OCI-LY1 (cell line): Measurements from ENCODE around the gene MRPS22.

ENCODE experiments used
- H2AFZ ChIP-seq: fragments of 200-600 bp; sonication (generic), shearing (Covaris generic); 2 replicates; pipeline ENCODE4 v1.6.0; 2014; ENCODE audit warnings: antibody characterized with exemption, mild to moderate bottlenecking, low read length
- H3F3A ChIP-seq: fragments of 200-600 bp; sonication (generic), shearing (Covaris generic); 2 replicates; pipeline ENCODE4 v1.6.0; 2014; ENCODE audit warnings: mild to moderate bottlenecking, antibody characterized with exemption, low read length, moderate library complexity; ENCODE audit not compliant: insufficient read depth
- H3K27ac ChIP-seq: fragments of 200-600 bp; sonication (generic); 2 replicates; pipeline ENCODE4 v1.5.1; 2014; ENCODE audit warnings: low read length, mixed run types, mild to moderate bottlenecking, low read depth; ENCODE audit not compliant: poor library complexity, severe bottlenecking
- H3K27me3 ChIP-seq: fragments of 200-600 bp; sonication (generic); 2 replicates; pipeline ENCODE4 v1.6.0; 2014; ENCODE audit warnings: antibody characterized with exemption, mild to moderate bottlenecking, low read length, moderate library complexity; ENCODE audit not compliant: insufficient read depth
- H3K36me3 ChIP-seq: fragments of 200-600 bp; sonication (generic); 2 replicates; pipeline ENCODE4 v1.6.1; 2014; ENCODE audit warnings: mild to moderate bottlenecking, antibody characterized with exemption, low read length, moderate library complexity, mixed read lengths; ENCODE audit not compliant: insufficient read depth
- H3K4me1 ChIP-seq: fragments of 200-600 bp; sonication (generic); 2 replicates; pipeline ENCODE4 v1.5.1; 2014; ENCODE audit warnings: mild to moderate bottlenecking, low read length, moderate library complexity; ENCODE audit not compliant: insufficient read depth, severe bottlenecking
- H3K4me2 ChIP-seq: fragments of 200-600 bp; sonication (generic), shearing (Covaris generic); 2 replicates; pipeline ENCODE4 v1.6.1; 2014; ENCODE audit warnings: low read length
- H3K4me3 ChIP-seq: fragments of 200-600 bp; sonication (generic); 2 replicates; pipeline ENCODE4 v1.5.1; 2014; ENCODE audit warnings: low read length, low read depth, mild to moderate bottlenecking, mixed read lengths; ENCODE audit not compliant: poor library complexity, severe bottlenecking
- H3K79me2 ChIP-seq: fragments of 200-600 bp; shearing (Covaris generic); 2 replicates; pipeline ENCODE4 v1.6.1; 2016; ENCODE audit warnings: mixed run types, low read length, mixed read lengths; ENCODE audit not compliant: insufficient read depth
- H3K9ac ChIP-seq: fragments of 200-600 bp; sonication (generic), shearing (Covaris generic); 2 replicates; pipeline ENCODE4 v1.6.1; 2014; ENCODE audit warnings: mild to moderate bottlenecking, low read length, mixed read lengths
- H3K9me2 ChIP-seq: fragments of 200-600 bp; sonication (generic), shearing (Covaris generic); 2 replicates; pipeline ENCODE4 v1.6.1; 2014; ENCODE audit warnings: low read depth, mild to moderate bottlenecking, low read length, mixed read lengths
- H3K9me3 ChIP-seq: fragments of 200-600 bp; shearing (Covaris generic); 2 replicates; pipeline ENCODE4 v1.6.1; 2014; ENCODE audit warnings: low read length, mixed read lengths
- H4K20me1 ChIP-seq: fragments of 200-600 bp; sonication (generic), shearing (Covaris generic); 2 replicates; pipeline ENCODE4 v1.6.0; 2016; ENCODE audit warnings: mild to moderate bottlenecking, low read length; ENCODE audit not compliant: insufficient read depth
- EZH2 ChIP-seq: fragments of 200-600 bp; sonication (generic), shearing (Covaris generic); IDR thresholded peaks from 2 replicates; pipeline ENCODE4 v1.8.0; 2017; ENCODE audit warnings: borderline replicate concordance, mixed run types, mild to moderate bottlenecking, antibody characterized with exemption, low read length, moderate library complexity, mixed read lengths
- TF ChIP-seq, protein P1 (sequence below): fragments of 200-600 bp; sonication (generic), shearing (Covaris generic); IDR thresholded peaks from 2 replicates; pipeline ENCODE4 v1.5.1; 2017; ENCODE audit warnings: mild to moderate bottlenecking, antibody characterized with exemption, low read length, moderate library complexity, mixed read lengths

Gene MRPS22

GRCh38 chr3:139308560-139308959 is 35.3 kb upstream of the MRPS22 start:
- Histone ChIP-seq H3K9me3 (no peaks in the 10 kb centered on the region), H3K36me3 (no peaks in the 10 kb centered on the region), H3K27me3 (peaks cover 5% of the 10 kb centered on the region), H4K20me1 (no peaks in the 10 kb centered on the region), H3K9me2 (no peaks in the 10 kb centered on the region), H3K9ac (no peak overlapping the region), H3K4me2 (no peak overlapping the region), H3K4me3 (no peak overlapping the region), H3K79me2 (no peaks in the 10 kb centered on the region), H3F3A (no peaks in the 10 kb centered on the region), H3K4me1 (no peaks in the 10 kb centered on the region), H2AFZ (no peak overlapping the region), H3K27ac (no peak overlapping the region)
- TF ChIP-seq, protein P1, sequence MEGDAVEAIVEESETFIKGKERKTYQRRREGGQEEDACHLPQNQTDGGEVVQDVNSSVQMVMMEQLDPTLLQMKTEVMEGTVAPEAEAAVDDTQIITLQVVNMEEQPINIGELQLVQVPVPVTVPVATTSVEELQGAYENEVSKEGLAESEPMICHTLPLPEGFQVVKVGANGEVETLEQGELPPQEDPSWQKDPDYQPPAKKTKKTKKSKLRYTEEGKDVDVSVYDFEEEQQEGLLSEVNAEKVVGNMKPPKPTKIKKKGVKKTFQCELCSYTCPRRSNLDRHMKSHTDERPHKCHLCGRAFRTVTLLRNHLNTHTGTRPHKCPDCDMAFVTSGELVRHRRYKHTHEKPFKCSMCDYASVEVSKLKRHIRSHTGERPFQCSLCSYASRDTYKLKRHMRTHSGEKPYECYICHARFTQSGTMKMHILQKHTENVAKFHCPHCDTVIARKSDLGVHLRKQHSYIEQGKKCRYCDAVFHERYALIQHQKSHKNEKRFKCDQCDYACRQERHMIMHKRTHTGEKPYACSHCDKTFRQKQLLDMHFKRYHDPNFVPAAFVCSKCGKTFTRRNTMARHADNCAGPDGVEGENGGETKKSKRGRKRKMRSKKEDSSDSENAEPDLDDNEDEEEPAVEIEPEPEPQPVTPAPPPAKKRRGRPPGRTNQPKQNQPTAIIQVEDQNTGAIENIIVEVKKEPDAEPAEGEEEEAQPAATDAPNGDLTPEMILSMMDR, result no peak
- no peak for TF ChIP-seq EZH2

DNA sequence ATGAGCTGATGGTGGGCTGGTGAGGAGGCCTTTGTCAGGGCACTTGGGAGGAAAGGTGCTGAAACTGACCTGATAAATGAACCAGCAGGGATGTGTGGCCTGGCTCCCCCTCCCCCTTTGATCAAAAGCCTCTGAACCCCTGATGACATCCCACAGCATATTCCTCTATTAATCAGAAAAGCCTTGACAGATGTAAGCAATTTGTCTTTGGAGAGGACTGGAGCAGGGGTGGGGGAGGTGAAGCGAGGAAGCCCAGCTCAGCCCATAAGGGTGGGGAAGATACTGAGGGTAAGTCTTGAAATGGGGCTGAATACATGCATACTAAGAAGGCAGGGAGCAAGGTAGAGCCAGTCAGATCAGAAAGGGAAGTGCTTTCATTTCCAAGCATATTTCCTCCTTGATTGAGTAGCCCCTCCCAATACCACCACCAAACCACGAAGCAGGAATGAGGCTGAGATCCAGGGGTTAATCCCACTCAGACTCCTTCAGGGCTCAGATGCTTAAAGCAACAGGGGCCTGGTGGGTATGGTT is 34.7 kb upstream of the MRPS22 start:
- Histone ChIP-seq H2AFZ (no peak overlapping the region), H3K9me2 (no peaks in the 10 kb centered on the region), H3K9me3 (no peaks in the 10 kb centered on the region), H3K36me3 (no peaks in the 10 kb centered on the region), H3K4me3 (no peak overlapping the region), H3K79me2 (no peaks in the 10 kb centered on the region), H4K20me1 (no peaks in the 10 kb centered on the region), H3K27me3 (peaks cover 5% of the 10 kb centered on the region), H3K4me1 (no peaks in the 10 kb centered on the region), H3F3A (no peaks in the 10 kb centered on the region), H3K27ac (no peak overlapping the region), H3K9ac (no peak overlapping the region), H3K4me2 (no peak overlapping the region)
- TF ChIP-seq, protein P1, result no peak
- TF ChIP-seq EZH2, result no peak

GRCh38 chr3:139309880-139310279 is 33.9 kb upstream of the MRPS22 start:
- Histone ChIP-seq H3K9me3 (no peaks in the 10 kb centered on the region), H3K9ac (no peak overlapping the region), H3F3A (no peaks in the 10 kb centered on the region), H3K9me2 (no peaks in the 10 kb centered on the region), H3K27ac (no peak overlapping the region), H4K20me1 (no peaks in the 10 kb centered on the region), H3K79me2 (no peaks in the 10 kb centered on the region), H2AFZ (no peak overlapping the region), H3K27me3 (peaks cover 5% of the 10 kb centered on the region), H3K4me3 (no peak overlapping the region), H3K4me1 (no peaks in the 10 kb centered on the region), H3K4me2 (no peak overlapping the region), H3K36me3 (no peaks in the 10 kb centered on the region)
- TF ChIP-seq EZH2, result no peak
- TF ChIP-seq, protein P1, result no peak
